ENCODE measurements around the gene PTPN20.

PTPN20 gene

DNA sequence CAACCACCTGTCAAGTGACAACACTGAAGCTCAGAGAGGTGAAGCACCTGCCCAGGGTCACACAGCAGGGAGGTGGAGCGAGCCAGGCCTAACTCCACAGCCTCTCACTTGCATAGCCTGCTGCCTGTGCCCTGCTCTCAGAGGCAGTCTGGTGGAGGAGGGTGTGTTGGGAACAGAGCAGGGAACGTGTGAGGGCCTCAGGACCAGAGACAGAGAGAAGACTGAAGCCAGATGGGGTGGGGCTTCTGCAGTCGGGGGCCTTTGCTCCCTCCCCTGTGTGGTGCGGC is 114.0 kb downstream of the PTPN20 start:
- TF ChIP-seq ELF4 (IDR thresholded peaks at IDR 0.05), result no peak
- TF ChIP-seq FOXK2 (IDR thresholded peaks at IDR 0.05), result no peak
- no peak for TF ChIP-seq FOXM1 (IDR thresholded peaks at IDR 0.05; ENCODE audit: borderline replicate concordance)
- TF ChIP-seq ARNT (IDR thresholded peaks at IDR 0.05), result no peak
- TF ChIP-seq L3MBTL2 (conservative IDR thresholded peaks at IDR 0.05), result no peak
- POLR2A ChIA-PET, result no interaction called here
- no peak for DNase-seq (ENCODE audit: extremely low spot score)
- CTCF ChIA-PET, result interaction anchor here (1.1 to 2.1 kb wide), 3 partner anchors 26 to 287 kb away, joined by 3 to 28 read pairs (median 4); no protein-coding TSS in a partner anchor

DNA sequence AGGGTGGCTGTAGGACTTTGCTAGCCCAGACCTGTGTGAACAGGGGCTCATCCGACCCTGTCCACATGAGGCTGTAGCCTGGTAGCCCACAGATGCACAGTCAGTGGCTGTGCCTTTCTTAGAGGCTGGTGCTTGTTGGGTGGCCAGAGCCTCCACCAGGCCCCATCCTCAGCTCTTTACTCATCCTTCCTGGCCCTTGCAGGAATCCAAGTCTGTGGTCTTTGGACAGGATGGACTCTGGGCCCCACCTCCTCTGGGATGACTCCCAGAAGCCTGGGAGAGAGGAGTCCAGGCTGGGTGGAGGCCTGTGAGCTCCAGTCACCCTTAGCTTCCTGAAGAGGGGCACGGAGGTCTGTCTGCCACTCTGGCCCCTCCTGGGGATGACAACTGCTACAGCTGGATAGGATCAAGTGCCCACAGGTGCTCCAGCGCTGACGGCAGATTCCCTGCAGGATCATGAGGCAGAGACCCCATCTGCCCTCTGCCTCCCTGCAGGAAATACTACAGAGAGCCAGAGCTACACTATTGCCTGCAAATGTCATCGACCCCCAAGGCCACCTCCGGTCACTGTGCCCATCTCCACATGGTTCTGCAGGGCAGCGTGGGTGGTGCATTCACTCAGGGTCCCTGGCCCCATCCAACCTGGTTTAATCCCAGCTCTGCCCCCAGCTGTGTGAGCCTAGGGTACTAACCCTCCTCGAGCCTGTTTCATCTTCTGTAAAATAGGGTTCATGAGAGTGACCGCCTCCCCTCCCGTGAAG is 114.5 kb downstream of the PTPN20 start:
- no peak for DNase-seq (ENCODE audit: extremely low spot score)
- ChIA-PET CTCF (interaction anchor here (2.1 kb wide), 1 partner anchor 287 kb away, joined by 28 read pairs; no protein-coding TSS in a partner anchor), POLR2A (no interaction called here)
- TF ChIP-seq FOXM1 (IDR thresholded peaks at IDR 0.05; ENCODE audit: borderline replicate concordance) (no peak), TARDBP (IDR thresholded peaks at IDR 0.05) (no peak), ZNF384 (IDR thresholded peaks at IDR 0.05) (no peak), CTBP1 (IDR thresholded peaks at IDR 0.05; ENCODE audit: borderline replicate concordance) (no peak), SUZ12 (IDR thresholded peaks at IDR 0.05) (no peak), LEF1 (IDR thresholded peaks at IDR 0.05; ENCODE audit: borderline replicate concordance) (no peak), ARNT (IDR thresholded peaks at IDR 0.05) (no peak), ELF4 (IDR thresholded peaks at IDR 0.05) (no peak), FOXA1 (IDR thresholded peaks at IDR 0.05) (no peak), SP1 (IDR thresholded peaks at IDR 0.05) (no peak)
- TF ChIP-seq, protein P1, sequence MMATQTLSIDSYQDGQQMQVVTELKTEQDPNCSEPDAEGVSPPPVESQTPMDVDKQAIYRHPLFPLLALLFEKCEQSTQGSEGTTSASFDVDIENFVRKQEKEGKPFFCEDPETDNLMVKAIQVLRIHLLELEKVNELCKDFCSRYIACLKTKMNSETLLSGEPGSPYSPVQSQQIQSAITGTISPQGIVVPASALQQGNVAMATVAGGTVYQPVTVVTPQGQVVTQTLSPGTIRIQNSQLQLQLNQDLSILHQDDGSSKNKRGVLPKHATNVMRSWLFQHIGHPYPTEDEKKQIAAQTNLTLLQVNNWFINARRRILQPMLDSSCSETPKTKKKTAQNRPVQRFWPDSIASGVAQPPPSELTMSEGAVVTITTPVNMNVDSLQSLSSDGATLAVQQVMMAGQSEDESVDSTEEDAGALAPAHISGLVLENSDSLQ (IDR thresholded peaks at IDR 0.05), result no peak

DNA sequence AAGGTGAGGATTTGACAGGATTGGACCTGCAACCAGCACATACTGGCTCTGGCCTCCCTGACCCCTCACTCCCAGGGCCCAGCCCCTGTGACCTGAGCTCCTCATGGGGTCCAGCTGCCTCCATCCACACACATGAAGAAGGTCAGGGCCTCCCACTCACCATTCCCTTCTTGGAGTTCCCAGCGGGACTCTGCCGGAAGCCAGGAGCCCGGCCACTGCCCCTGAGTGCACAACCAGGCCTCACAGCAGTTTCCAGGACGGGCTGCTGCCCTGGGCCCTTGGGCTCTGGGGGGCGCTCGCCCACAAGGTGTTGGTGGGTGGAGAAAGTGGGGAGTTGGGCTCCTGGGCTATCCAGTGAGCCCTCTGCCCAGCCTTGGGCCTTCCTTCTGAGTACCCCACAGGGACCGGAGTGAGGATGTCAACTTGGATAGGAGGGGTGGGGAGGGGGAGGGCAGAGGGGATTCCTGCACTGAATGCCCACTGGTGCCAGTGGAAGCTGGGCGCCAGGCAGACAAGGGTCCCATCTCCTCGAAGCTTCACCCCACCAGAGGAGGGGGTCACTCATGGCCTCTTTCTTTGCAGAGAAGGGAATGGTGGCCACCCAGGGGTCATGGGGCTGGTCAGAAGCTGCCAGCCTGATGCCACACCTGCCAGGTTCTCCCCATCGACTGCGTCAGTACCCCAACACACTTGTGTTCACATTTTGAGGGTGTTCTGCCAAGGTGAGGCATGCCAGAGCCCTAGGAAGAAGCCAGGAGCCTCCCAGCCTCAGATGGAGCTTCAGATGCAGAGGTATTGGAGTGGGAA is 115.3 kb downstream of the PTPN20 start:
- DNase-seq (ENCODE audit: extremely low spot score), result no peak
- ChIA-PET CTCF (no interaction called here), POLR2A (no interaction called here)
- no peak for TF ChIP-seq ZNF384 (IDR thresholded peaks at IDR 0.05)
- TF ChIP-seq BHLHE40 (IDR thresholded peaks at IDR 0.05; ENCODE audit: borderline replicate concordance), result no peak

DNA sequence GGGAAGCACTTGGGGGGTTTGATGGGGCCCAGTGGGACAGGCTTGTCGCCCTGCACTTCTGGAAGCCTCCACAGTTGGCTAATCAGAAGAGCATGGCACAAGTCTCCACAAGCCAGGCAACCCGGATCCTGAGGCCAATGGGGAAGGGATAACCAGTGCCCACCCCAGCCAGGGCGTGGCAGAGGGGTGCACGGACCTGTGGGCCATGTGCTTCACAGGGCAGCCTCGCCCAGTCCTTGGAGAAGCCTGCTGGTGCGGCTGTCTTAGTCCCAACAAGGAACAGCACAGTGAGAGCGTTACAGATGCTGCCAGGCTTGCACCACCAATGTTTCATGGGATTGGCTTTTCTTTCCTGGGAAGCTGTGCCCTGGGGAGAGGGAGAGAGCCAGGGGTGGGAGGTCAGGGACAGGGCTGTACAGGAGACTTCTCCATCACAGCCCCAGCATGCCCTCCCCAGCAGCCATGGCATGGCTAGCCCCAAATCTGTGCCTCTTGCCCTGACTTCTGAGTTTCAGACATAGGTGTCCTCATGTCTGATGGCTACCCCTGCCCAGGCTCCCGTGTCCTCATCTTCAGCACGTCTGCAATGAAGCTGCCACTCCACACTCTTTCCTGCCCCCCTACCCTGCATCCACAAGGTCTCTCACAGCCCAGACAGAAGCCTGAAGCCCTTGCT is 116.0 kb downstream of the PTPN20 start:
- DNase-seq (ENCODE audit: extremely low spot score), result no peak
- ChIA-PET CTCF (no interaction called here), POLR2A (no interaction called here)
- no peak for TF ChIP-seq LEF1 (IDR thresholded peaks at IDR 0.05; ENCODE audit: borderline replicate concordance)
- TF ChIP-seq ARNT (IDR thresholded peaks at IDR 0.05), result no peak
- TF ChIP-seq L3MBTL2 (conservative IDR thresholded peaks at IDR 0.05), result no peak
- no peak for TF ChIP-seq FOXK2 (IDR thresholded peaks at IDR 0.05)

DNA sequence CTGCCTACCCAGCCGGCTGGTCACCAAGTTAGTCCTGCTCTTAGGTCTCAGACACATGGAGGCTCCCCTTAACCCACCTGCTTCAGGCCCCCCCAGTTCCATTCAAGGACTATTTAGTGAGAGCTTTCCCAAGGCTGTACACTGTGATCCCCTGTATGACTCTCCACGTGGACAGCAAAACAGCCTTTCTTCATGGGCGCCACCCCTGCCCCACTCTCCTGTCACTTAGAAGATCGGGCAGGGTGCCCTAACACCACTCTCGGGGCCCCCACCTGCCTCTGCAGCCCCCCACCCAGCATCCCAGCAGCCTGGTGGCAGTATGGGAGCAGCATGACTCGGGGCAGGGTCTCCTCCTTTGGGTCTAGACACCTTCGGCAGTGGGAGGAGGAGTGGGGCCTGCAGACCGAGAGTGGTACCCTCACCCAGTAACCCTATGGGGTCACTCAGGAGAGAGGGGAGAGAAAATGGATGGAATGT is 116.6 kb downstream of the PTPN20 start:
- DNase-seq (ENCODE audit: extremely low spot score), result no peak
- POLR2A ChIA-PET, result no interaction called here
- CTCF ChIA-PET, result interaction anchor here (1.6 kb wide), 1 partner anchor 20 kb away, joined by 5 read pairs; no protein-coding TSS in a partner anchor
- TF ChIP-seq TARDBP (IDR thresholded peaks at IDR 0.05) (no peak), SP1 (IDR thresholded peaks at IDR 0.05) (no peak), L3MBTL2 (conservative IDR thresholded peaks at IDR 0.05) (no peak), SUZ12 (IDR thresholded peaks at IDR 0.05) (no peak)
- TF ChIP-seq, protein P1 (IDR thresholded peaks at IDR 0.05), result no peak

DNA sequence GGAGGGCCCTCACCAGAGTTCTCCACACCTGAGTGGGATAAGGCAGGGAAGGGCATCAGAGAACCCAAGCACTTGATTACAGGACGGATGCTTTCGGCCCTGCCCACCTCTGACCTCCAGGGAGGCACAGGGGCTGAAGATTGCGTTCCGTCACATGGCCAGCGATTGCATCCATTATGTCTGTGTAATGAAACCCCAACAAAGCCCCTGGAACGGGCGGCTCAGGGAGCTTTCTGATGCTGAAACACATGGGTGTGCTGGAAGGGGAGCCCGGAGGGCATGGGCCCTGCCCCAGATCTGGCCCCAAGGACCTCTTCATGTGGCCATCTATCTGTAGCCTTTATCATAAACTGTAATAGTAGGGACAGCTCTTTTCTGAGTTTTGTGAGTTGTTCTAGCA is 117.2 kb downstream of the PTPN20 start:
- no peak for DNase-seq (ENCODE audit: extremely low spot score)
- POLR2A ChIA-PET, result no interaction called here
- CTCF ChIA-PET, result interaction anchor here (0.6 to 1.6 kb wide), 2 partner anchors 12 to 19 kb away, joined by 3 to 5 read pairs; no protein-coding TSS in a partner anchor
- no peak for TF ChIP-seq TARDBP (IDR thresholded peaks at IDR 0.05)
- TF ChIP-seq L3MBTL2 (conservative IDR thresholded peaks at IDR 0.05), result no peak
- TF ChIP-seq ZNF384 (IDR thresholded peaks at IDR 0.05), result no peak
- TF ChIP-seq ELF4 (IDR thresholded peaks at IDR 0.05), result no peak

DNA sequence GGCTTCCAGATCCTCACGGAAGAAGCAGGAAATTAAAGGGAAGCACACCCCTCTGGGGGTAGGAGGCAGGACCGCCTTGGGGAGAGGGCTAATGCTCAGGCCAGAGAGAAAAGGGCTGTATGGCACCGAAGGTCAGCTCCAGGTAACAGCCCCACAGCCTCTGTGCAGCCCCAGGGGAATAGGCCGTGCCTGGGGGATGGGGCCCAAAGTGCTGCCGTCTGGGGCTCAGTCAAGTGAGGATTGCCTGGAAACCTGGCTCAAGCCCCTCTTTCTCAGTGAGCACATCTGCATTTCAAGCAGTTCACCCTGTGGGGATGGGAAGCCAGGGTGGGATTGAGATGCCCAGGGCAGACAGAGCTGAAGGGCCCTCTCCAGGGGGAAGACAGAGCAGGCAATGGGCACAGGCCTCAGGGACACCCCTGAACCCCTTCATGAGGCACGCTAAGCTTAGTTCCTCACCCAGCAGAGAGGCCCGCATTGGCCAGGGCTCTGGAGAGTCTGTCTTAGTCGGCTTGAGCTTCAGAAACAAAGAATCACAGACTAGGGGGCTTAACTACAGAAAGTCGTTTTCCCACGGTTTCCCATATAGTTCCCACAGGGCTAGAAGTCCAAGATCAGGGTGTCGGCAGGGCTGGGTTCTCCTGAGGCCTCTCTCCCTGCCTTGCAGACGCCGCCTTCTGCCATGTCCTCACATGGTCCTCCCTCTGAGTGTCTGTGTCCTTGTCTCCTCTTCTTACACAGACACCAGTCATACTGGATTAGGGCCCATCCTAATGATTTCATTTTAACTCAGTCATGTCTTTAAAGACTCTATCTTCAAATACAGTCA is 118.2 kb downstream of the PTPN20 start:
- TF ChIP-seq, protein P1 (IDR thresholded peaks at IDR 0.05), result no peak
- TF ChIP-seq TARDBP (IDR thresholded peaks at IDR 0.05) (no peak), CTBP1 (IDR thresholded peaks at IDR 0.05; ENCODE audit: borderline replicate concordance) (no peak), BHLHE40 (IDR thresholded peaks at IDR 0.05; ENCODE audit: borderline replicate concordance) (no peak), ZNF384 (IDR thresholded peaks at IDR 0.05) (no peak), SUZ12 (IDR thresholded peaks at IDR 0.05) (no peak), HDGF (IDR thresholded peaks at IDR 0.05; ENCODE audit: borderline replicate concordance) (no peak), FOXA1 (IDR thresholded peaks at IDR 0.05) (no peak), ARNT (IDR thresholded peaks at IDR 0.05) (no peak), FOXK2 (IDR thresholded peaks at IDR 0.05) (no peak), FOXM1 (IDR thresholded peaks at IDR 0.05; ENCODE audit: borderline replicate concordance) (no peak), LEF1 (IDR thresholded peaks at IDR 0.05; ENCODE audit: borderline replicate concordance) (no peak), NFRKB (IDR thresholded peaks at IDR 0.05) (no peak)
- POLR2A ChIA-PET, result no interaction called here
- CTCF ChIA-PET, result interaction anchor here (1.6 kb wide), 1 partner anchor 18 kb away, joined by 5 read pairs; no protein-coding TSS in a partner anchor
- no peak for DNase-seq (ENCODE audit: extremely low spot score)
